Measurements from ENCODE around the gene CCDC92B.
"Not testable (repeated sequence)": the region's sequence is repeated elsewhere in the genome, so short reads cannot be mapped to it uniquely, and the experiment has no call there.

The CCDC92B gene

GRCh38 chr17:2786176-2786881, 36.9 kb upstream of the CCDC92B start:
- Histone ChIP-seq H3K36me3 (ENCODE audit: control insufficient read depth, insufficient read depth, low read length) (no peaks in the 10 kb centered on the region), H3K4me1 (ENCODE audit: control insufficient read depth, insufficient read depth, low read length) (no peaks in the 10 kb centered on the region), H3K27ac (ENCODE audit: low read depth, low read length) (no peak overlapping the region), H3K9ac (ENCODE audit: low read length) (no peak overlapping the region), H3K27me3 (ENCODE audit: control insufficient read depth, insufficient read depth, low read length) (no peaks in the 10 kb centered on the region), H3K4me3 (ENCODE audit: low read length) (no peak overlapping the region)

- H3K36me3 ChIP-seq (ENCODE audit: control insufficient read depth, insufficient read depth, low read length); H3K4me1 ChIP-seq (ENCODE audit: control insufficient read depth, insufficient read depth, low read length); H3K4me3 ChIP-seq (ENCODE audit: low read length); H3K27me3 ChIP-seq (ENCODE audit: control insufficient read depth, insufficient read depth, low read length); H3K9ac ChIP-seq (ENCODE audit: low read length); H3K27ac ChIP-seq (ENCODE audit: low read depth, low read length): not testable (repeated sequence)
Observed at GRCh38 chr17:2785376-2785775, 35.9 kb upstream of the CCDC92B start.

GRCh38 chr17:2784864-2785263, 35.4 kb upstream of the CCDC92B start:
- Histone ChIP-seq H3K27me3 (ENCODE audit: control insufficient read depth, insufficient read depth, low read length) (no peaks in the 10 kb centered on the region), H3K4me1 (ENCODE audit: control insufficient read depth, insufficient read depth, low read length) (no peaks in the 10 kb centered on the region), H3K36me3 (ENCODE audit: control insufficient read depth, insufficient read depth, low read length) (no peaks in the 10 kb centered on the region), H3K4me3 (ENCODE audit: low read length) (no peak overlapping the region), H3K9ac (ENCODE audit: low read length) (no peak overlapping the region), H3K27ac (ENCODE audit: low read depth, low read length) (no peak overlapping the region)

- H3K36me3 ChIP-seq (ENCODE audit: control insufficient read depth, insufficient read depth, low read length), result no peaks in the 10 kb centered on the region
- H3K4me1 ChIP-seq (ENCODE audit: control insufficient read depth, insufficient read depth, low read length), result no peaks in the 10 kb centered on the region
- no peak overlapping the region for H3K4me3 ChIP-seq (ENCODE audit: low read length)
- H3K9ac ChIP-seq (ENCODE audit: low read length), result no peak overlapping the region
- no peak overlapping the region for H3K27ac ChIP-seq (ENCODE audit: low read depth, low read length)
- no peaks in the 10 kb centered on the region for H3K27me3 ChIP-seq (ENCODE audit: control insufficient read depth, insufficient read depth, low read length)
Observed at GRCh38 chr17:2783310-2784030, 34.0 kb upstream of the CCDC92B start.

- no peaks in the 10 kb centered on the region for H3K4me1 ChIP-seq (ENCODE audit: control insufficient read depth, insufficient read depth, low read length)
- H3K27me3 ChIP-seq (ENCODE audit: control insufficient read depth, insufficient read depth, low read length), result peaks cover 6% of the 10 kb centered on the region
- no peak overlapping the region for H3K9ac ChIP-seq (ENCODE audit: low read length)
- H3K4me3 ChIP-seq (ENCODE audit: low read length), result no peak overlapping the region
- H3K36me3 ChIP-seq (ENCODE audit: control insufficient read depth, insufficient read depth, low read length), result no peaks in the 10 kb centered on the region
- H3K27ac ChIP-seq (ENCODE audit: low read depth, low read length), result no peak overlapping the region
Observed at GRCh38 chr17:2782055-2782454, 32.6 kb upstream of the CCDC92B start.

GRCh38 chr17:2781598-2781997, 32.1 kb upstream of the CCDC92B start:
- H3K4me1 ChIP-seq (ENCODE audit: control insufficient read depth, insufficient read depth, low read length); H3K4me3 ChIP-seq (ENCODE audit: low read length); H3K36me3 ChIP-seq (ENCODE audit: control insufficient read depth, insufficient read depth, low read length); H3K27me3 ChIP-seq (ENCODE audit: control insufficient read depth, insufficient read depth, low read length); H3K27ac ChIP-seq (ENCODE audit: low read depth, low read length); H3K9ac ChIP-seq (ENCODE audit: low read length): not testable (repeated sequence)

- H3K9ac ChIP-seq (ENCODE audit: low read length), result no peak overlapping the region
- H3K4me3 ChIP-seq (ENCODE audit: low read length), result no peak overlapping the region
Observed at GRCh38 chr17:2780931-2781454, 31.5 kb upstream of the CCDC92B start.

GRCh38 chr17:2780256-2780655, 30.8 kb upstream of the CCDC92B start:
- Histone ChIP-seq H3K4me3 (ENCODE audit: low read length) (no peak overlapping the region), H3K36me3 (ENCODE audit: control insufficient read depth, insufficient read depth, low read length) (no peaks in the 10 kb centered on the region), H3K27me3 (ENCODE audit: control insufficient read depth, insufficient read depth, low read length) (peaks cover 11% of the 10 kb centered on the region), H3K4me1 (ENCODE audit: control insufficient read depth, insufficient read depth, low read length) (no peaks in the 10 kb centered on the region), H3K9ac (ENCODE audit: low read length) (no peak overlapping the region), H3K27ac (ENCODE audit: low read depth, low read length) (no peak overlapping the region)

More at GRCh38 chr17:2780931-2781454, 31.5 kb upstream of the CCDC92B start:
- no peaks in the 10 kb centered on the region for H3K36me3 ChIP-seq (ENCODE audit: control insufficient read depth, insufficient read depth, low read length)
- no peak overlapping the region for H3K27ac ChIP-seq (ENCODE audit: low read depth, low read length)
- H3K4me1 ChIP-seq (ENCODE audit: control insufficient read depth, insufficient read depth, low read length), result no peaks in the 10 kb centered on the region
- H3K27me3 ChIP-seq (ENCODE audit: control insufficient read depth, insufficient read depth, low read length), result peaks cover 9% of the 10 kb centered on the region

GRCh38 chr17:2779545-2779944, 30.1 kb upstream of the CCDC92B start:
- no peak overlapping the region for H3K27ac ChIP-seq (ENCODE audit: low read depth, low read length)
- peaks cover 11% of the 10 kb centered on the region for H3K27me3 ChIP-seq (ENCODE audit: control insufficient read depth, insufficient read depth, low read length)
- H3K9ac ChIP-seq (ENCODE audit: low read length), result no peak overlapping the region
- H3K4me1 ChIP-seq (ENCODE audit: control insufficient read depth, insufficient read depth, low read length), result no peaks in the 10 kb centered on the region
- H3K36me3 ChIP-seq (ENCODE audit: control insufficient read depth, insufficient read depth, low read length), result no peaks in the 10 kb centered on the region
- H3K4me3 ChIP-seq (ENCODE audit: low read length), result no peak overlapping the region

- peaks cover 11% of the 10 kb centered on the region for H3K27me3 ChIP-seq (ENCODE audit: control insufficient read depth, insufficient read depth, low read length)
- H3K4me3 ChIP-seq (ENCODE audit: low read length), result no peak overlapping the region
- H3K4me1 ChIP-seq (ENCODE audit: control insufficient read depth, insufficient read depth, low read length), result no peaks in the 10 kb centered on the region
- H3K36me3 ChIP-seq (ENCODE audit: control insufficient read depth, insufficient read depth, low read length), result no peaks in the 10 kb centered on the region
- H3K27ac ChIP-seq (ENCODE audit: low read depth, low read length), result no peak overlapping the region
- no peak overlapping the region for H3K9ac ChIP-seq (ENCODE audit: low read length)
Observed at GRCh38 chr17:2778489-2778888, 29.0 kb upstream of the CCDC92B start.

GRCh38 chr17:2777242-2777867, 27.9 kb upstream of the CCDC92B start:
- Histone ChIP-seq H3K27ac (ENCODE audit: low read depth, low read length) (no peak overlapping the region), H3K4me3 (ENCODE audit: low read length) (peak overlapping the region; percentile 47), H3K27me3 (ENCODE audit: control insufficient read depth, insufficient read depth, low read length) (peaks cover 11% of the 10 kb centered on the region), H3K9ac (ENCODE audit: low read length) (no peak overlapping the region), H3K4me1 (ENCODE audit: control insufficient read depth, insufficient read depth, low read length) (no peaks in the 10 kb centered on the region), H3K36me3 (ENCODE audit: control insufficient read depth, insufficient read depth, low read length) (no peaks in the 10 kb centered on the region)

GRCh38 chr17:2776589-2777241, 27.3 kb upstream of the CCDC92B start:
- peaks cover 11% of the 10 kb centered on the region for H3K27me3 ChIP-seq (ENCODE audit: control insufficient read depth, insufficient read depth, low read length)
- no peak overlapping the region for H3K27ac ChIP-seq (ENCODE audit: low read depth, low read length)
- H3K9ac ChIP-seq (ENCODE audit: low read length), result no peak overlapping the region
- no peaks in the 10 kb centered on the region for H3K4me1 ChIP-seq (ENCODE audit: control insufficient read depth, insufficient read depth, low read length)
- peak overlapping the region; percentile 47 for H3K4me3 ChIP-seq (ENCODE audit: low read length)
- no peaks in the 10 kb centered on the region for H3K36me3 ChIP-seq (ENCODE audit: control insufficient read depth, insufficient read depth, low read length)

Data from rectal smooth muscle tissue (tissue), 1 donor.